BE2C (cell line): ENCODE data around the gene INSIG2.

ENCODE experiments used
- DNase-seq: peaks from one replicate; pipeline ENCODE4 v3.0.0-alpha.2; 2020
- H3K27me3 ChIP-seq: fragments of 250-450 bp; sonication (Bioruptor Pico); 2 replicates; pipeline ENCODE4 v1.5.1; 2020; ENCODE audit warnings: mild to moderate bottlenecking
- H3K36me3 ChIP-seq: fragments of 250-450 bp; sonication (Bioruptor Pico); 2 replicates; pipeline ENCODE4 v1.5.1; 2020; ENCODE audit warnings: mild to moderate bottlenecking
- H3K4me1 ChIP-seq: fragments of 250-450 bp; sonication (Bioruptor Pico); 2 replicates; pipeline ENCODE4 v1.5.1; 2020
- H3K4me3 ChIP-seq: 2 replicates; pipeline ENCODE4 v1.5.1; 2011; ENCODE audit warnings: low read depth, low read length
- H3K9me3 ChIP-seq: fragments of 250-450 bp; sonication (Bioruptor Pico); 2 replicates; pipeline ENCODE4 v1.5.1; 2020
- CTCF ChIP-seq: IDR thresholded peaks from 2 replicates; pipeline ENCODE4 v1.5.1; 2012; ENCODE audit warnings: mild to moderate bottlenecking, low read depth, low read length

The INSIG2 gene

GRCh38 chr2:118110310-118110709, 22.0 kb downstream of the INSIG2 start:
- Histone ChIP-seq H3K36me3 (no peaks in the 10 kb centered on the region), H3K27me3 (no peaks in the 10 kb centered on the region), H3K4me3 (no peak overlapping the region), H3K9me3 (no peaks in the 10 kb centered on the region), H3K4me1 (no peaks in the 10 kb centered on the region)
- no peak for DNase-seq
- no peak for TF ChIP-seq CTCF

GRCh38 chr2:118110991-118111390, 22.7 kb downstream of the INSIG2 start:
- H3K9me3 ChIP-seq: no peaks in the 10 kb centered on the region
- no peaks in the 10 kb centered on the region for H3K27me3 ChIP-seq
- no peak for TF ChIP-seq CTCF
- no peak for DNase-seq
- H3K4me1 ChIP-seq: no peaks in the 10 kb centered on the region
- no peaks in the 10 kb centered on the region for H3K36me3 ChIP-seq
- H3K4me3 ChIP-seq: no peak overlapping the region

GRCh38 chr2:118112771-118113334, 24.6 kb downstream of the INSIG2 start:
- no peak for TF ChIP-seq CTCF
- Histone ChIP-seq H3K4me3 (no peak overlapping the region), H3K27me3 (no peaks in the 10 kb centered on the region), H3K9me3 (no peaks in the 10 kb centered on the region), H3K4me1 (no peaks in the 10 kb centered on the region), H3K36me3 (no peaks in the 10 kb centered on the region)
- no peak for DNase-seq

GRCh38 chr2:118114863-118115262, 26.6 kb downstream of the INSIG2 start:
- TF ChIP-seq CTCF: no peak
- Histone ChIP-seq H3K36me3 (no peaks in the 10 kb centered on the region), H3K9me3 (no peaks in the 10 kb centered on the region), H3K4me1 (no peaks in the 10 kb centered on the region), H3K4me3 (no peak overlapping the region), H3K27me3 (no peaks in the 10 kb centered on the region)
- no peak for DNase-seq

- H3K27me3 ChIP-seq: no peaks in the 10 kb centered on the region
- no peaks in the 10 kb centered on the region for H3K9me3 ChIP-seq
- no peaks in the 10 kb centered on the region for H3K4me1 ChIP-seq
- no peak overlapping the region for H3K4me3 ChIP-seq
- no peaks in the 10 kb centered on the region for H3K36me3 ChIP-seq
- no peak for DNase-seq
- no peak for TF ChIP-seq CTCF
Measured at GRCh38 chr2:118115761-118116160, 27.5 kb downstream of the INSIG2 start.

GRCh38 chr2:118118479-118118878, 30.2 kb downstream of the INSIG2 start:
- H3K9me3 ChIP-seq: no peaks in the 10 kb centered on the region
- no peak for DNase-seq
- H3K4me3 ChIP-seq: no peak overlapping the region
- H3K4me1 ChIP-seq: no peaks in the 10 kb centered on the region
- no peak for TF ChIP-seq CTCF
- no peaks in the 10 kb centered on the region for H3K27me3 ChIP-seq
- H3K36me3 ChIP-seq: no peaks in the 10 kb centered on the region
